Loucy (cell line): ENCODE measurements around the gene C11orf65.

Source experiments
- EZH2phosphoT487 ChIP-seq: fragments of 200-600 bp; IDR thresholded peaks from 2 replicates; pipeline ENCODE4 v1.6.1; 2018; ENCODE audit warnings: antibody characterized with exemption, mild to moderate bottlenecking, moderate library complexity, borderline replicate concordance
- TF ChIP-seq, protein P1 (sequence below): fragments of 200-600 bp; sonication (generic); conservative IDR thresholded peaks from 2 replicates; pipeline ENCODE4 v1.5.1; 2014; ENCODE audit warnings: mild to moderate bottlenecking, antibody characterized with exemption, low read length

DNA sequence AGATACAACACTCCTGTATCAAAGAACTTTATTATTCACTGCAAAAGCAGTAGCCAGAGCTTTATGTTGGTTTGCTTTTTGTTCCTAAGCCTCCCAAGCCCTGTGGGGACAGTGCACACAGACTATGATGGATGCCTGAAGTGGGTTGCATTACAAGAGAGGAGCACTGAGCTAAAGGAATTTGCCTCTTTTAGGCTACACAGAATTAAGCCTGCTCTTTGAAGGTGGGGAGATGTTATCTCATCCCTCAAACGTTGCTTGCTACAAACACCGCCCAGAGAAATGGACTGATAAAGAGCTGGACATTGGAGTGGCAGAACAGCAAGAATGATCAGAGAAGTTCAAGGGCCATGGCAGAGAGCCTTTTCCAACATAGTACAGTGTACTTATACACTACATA, 33.4 kb upstream of the C11orf65 start:
- TF ChIP-seq, protein P1, sequence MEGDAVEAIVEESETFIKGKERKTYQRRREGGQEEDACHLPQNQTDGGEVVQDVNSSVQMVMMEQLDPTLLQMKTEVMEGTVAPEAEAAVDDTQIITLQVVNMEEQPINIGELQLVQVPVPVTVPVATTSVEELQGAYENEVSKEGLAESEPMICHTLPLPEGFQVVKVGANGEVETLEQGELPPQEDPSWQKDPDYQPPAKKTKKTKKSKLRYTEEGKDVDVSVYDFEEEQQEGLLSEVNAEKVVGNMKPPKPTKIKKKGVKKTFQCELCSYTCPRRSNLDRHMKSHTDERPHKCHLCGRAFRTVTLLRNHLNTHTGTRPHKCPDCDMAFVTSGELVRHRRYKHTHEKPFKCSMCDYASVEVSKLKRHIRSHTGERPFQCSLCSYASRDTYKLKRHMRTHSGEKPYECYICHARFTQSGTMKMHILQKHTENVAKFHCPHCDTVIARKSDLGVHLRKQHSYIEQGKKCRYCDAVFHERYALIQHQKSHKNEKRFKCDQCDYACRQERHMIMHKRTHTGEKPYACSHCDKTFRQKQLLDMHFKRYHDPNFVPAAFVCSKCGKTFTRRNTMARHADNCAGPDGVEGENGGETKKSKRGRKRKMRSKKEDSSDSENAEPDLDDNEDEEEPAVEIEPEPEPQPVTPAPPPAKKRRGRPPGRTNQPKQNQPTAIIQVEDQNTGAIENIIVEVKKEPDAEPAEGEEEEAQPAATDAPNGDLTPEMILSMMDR = no peak
- no peak for TF ChIP-seq EZH2phosphoT487
